T-helper 2 cell treated with Interferon-gamma antibody and Interleukin-4, amounts not matched to agents 100 ng/mL and 5 ng/mL, for 36 hours (primary cell): Measurements from ENCODE around the gene TMEM19. TPM values are rescaled to one million over a fixed set of nuclear protein-coding genes. Genes with fewer than 3 reads are reported as not detected.

Source experiments
- intact Hi-C: fragments of 100-400 bp; cut with micrococcal nuclease; formaldehyde crosslinking; loops from one replicate; pipeline ENCODE4 v1.15.1; 2023
- total RNA-seq: library from RNA; stranded (reverse); gene quantifications from 2 replicates; pipeline ENCODE4 v1.2.3, GENCODE V29; 2022

The TMEM19 gene
- total RNA-seq = 17.2 and 18.5 TPM in 2 replicates

DNA sequence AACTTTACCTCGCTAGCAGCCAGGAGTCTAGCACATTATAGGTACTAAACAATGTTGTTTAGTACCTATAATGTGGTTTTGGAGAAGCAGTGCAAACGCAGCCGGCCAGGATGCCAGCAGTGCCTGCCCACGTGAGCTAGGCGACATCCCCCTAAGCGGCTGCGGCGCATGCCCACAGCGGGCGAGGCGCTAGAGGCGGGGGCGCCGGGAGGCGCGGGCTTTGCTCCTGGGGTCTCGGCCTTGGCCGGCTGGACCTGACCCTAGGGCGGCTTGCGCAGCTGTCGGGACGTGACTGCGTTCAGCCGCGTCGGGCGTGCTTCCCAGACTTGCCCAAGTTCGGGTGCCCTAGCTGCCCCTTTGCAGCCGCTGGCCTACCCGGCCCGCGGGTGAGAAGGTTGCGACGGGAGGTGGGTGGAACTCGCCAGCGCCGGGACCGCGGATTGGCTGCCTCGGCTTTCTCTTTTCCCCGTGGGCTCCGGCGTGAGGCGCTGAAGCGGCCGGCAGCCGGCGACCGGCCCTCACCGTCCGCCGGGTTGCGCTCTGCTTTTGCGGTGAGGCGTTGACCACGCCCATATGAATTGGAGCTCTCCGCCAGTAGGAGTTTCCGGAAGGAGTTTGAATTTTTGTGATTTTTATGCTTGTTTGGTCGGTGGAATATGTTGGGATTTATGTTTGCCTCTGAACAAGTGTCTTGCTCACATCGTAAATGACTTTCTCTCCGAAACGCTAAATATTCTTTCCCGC lies at the start of gene TMEM19:
TSS of gene TMEM19 (plus strand) at position 169 of the 744 bp plus-strand sequence. CDS start 599 bp downstream, outside the sequence.
- intact Hi-C loops = loop anchor here (1.0 to 5.0 kb wide), 4 partner anchors 23 to 153 kb away; partner anchors contain the start of genes RAB21, TBC1D15 and ZFC3H1

DNA sequence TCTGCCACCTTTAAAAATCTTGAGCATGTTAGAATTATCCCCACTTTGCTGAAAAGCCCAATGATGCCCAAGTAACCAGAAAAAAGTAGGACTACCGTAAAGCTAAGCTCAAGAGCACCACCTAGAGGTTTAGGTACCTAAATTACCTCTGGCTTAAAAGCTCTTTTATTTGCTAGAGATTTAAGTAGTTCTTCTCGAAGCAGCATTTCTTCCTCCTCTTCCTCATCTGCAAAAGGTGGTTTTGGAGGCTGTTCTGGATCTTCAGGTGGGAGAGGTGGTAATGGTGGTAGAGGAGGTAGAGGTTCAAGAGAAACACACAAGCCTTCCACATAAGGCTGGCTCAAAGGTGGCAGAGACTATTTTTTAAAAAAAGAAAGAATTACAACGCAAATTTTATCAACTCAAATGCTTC lies 49.2 kb upstream of the TMEM19 start:
- intact Hi-C loops = loop anchor here (1.0 to 2.0 kb wide), 5 partner anchors 18 to 221 kb away; partner anchors contain the start of gene ZFC3H1

DNA sequence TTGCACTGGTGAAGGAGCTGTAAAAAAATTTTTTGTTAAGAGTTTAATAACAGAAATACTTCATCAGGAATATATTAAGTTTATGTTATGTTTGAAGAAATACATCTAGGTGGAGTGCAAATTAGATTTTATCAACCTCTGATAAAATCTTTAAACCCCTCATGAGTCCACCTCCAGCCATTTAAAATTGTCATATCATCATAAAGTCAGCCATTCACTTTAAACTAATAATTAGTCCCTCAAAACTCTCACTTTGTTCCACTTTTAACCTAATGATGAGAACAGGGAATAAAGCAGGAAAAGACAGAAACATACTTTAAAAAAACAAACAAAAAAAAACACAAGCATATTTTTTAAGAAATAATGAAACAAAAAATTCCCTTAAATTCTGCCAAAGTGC lies 47.4 kb upstream of the TMEM19 start:
- intact Hi-C loops = no loop called here

DNA sequence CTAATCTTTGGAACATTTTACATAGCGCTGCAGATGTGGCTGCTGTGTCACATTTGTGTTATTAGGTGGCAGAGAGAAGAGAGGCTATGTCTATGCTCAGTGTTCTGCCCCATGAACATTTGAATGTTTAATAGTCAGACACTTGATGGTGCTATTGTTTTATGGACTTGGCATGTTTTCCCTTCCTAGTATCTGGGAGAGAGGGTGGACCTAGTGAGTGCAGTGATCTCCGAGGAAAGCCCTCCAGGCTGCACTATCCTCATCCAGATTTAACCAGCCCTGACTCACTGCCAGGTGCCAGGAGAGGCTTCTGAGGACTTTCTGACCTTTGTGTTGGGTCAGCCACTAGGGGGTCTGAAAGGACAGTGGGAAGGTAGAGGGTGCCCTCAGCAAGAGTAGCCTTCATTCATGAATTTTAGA lies 46.5 kb upstream of the TMEM19 start:
- intact Hi-C loops = no loop called here

DNA sequence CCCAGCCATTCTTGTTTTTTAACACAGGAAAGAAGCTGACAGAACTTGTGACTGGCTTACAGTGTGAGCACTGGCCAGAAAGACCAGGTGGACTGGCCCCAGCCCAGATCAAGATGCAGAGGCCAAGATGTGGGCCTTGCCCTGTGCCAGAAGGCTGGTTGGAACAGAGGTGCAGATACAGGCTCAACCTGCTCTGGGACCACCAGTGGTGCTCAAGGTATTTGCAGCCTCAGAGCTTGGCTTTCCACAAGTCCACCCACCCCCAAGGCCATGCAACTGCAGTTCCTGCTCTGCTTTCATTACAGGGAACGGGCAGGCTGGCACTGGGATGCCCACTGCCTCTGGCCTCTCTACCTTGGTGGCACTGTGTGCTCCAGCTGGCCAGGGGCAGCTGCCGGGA lies 45.6 kb upstream of the TMEM19 start:
- intact Hi-C loops = no loop called here

DNA sequence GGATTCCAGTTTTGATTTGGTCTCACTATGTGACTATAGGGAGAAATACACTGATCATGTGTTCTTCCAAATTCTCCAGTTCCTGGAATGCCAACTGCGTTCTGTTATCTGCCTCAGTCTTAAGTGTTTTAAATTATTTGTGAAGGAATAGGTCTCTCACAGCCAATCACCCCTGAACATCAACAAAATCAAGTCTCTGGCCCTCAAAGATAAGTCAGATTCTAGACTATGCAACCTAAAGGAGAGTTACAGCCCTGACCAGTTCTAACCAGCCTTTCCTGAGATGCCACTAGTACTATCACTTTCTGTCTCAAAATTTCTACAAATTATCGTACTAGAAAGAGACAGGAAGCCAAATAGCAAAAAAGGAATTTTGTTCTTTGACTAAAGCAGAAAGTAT lies 44.5 kb upstream of the TMEM19 start:
- intact Hi-C loops = no loop called here

DNA sequence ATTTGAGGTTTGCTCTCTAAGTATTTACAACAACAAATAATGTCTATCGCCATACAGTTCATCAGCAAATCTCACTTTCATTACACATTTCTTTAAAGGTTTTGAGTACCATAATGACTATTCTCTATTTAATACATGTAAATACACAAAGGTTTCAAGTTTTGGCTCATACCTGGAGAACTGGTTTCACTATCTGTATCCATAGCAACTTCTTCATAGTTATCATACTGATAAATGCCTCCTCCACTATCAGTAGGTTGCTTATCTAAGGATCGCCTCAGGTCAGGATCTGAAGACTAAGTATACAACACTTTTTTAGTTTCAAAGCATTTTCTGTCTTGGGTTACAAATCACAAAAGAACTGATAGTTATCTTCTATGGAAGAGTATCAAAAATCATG lies 43.6 kb upstream of the TMEM19 start:
- intact Hi-C loops = no loop called here

DNA sequence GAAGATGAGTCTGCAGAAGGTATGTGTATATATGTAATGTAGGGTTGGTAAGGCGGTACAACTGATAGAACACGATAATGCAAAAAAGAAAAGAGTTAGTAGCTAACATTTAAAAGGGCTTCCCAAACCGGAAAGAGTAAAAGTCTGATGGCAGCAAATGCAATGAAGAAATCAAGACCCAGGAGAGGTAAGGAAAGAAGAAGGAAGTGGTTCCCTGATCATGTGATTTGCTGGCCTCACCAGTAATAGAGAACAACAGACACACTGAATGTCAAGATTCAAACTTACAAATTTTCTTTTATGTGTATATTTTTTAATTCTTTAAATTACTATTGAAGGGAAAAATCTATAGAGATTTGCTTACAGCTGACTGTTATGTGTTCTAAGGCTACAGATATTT lies 40.6 kb upstream of the TMEM19 start:
- intact Hi-C loops = loop anchor here (5.0 kb wide), 1 partner anchor 42 kb away; the partner anchor contains the start of gene TMEM19

DNA sequence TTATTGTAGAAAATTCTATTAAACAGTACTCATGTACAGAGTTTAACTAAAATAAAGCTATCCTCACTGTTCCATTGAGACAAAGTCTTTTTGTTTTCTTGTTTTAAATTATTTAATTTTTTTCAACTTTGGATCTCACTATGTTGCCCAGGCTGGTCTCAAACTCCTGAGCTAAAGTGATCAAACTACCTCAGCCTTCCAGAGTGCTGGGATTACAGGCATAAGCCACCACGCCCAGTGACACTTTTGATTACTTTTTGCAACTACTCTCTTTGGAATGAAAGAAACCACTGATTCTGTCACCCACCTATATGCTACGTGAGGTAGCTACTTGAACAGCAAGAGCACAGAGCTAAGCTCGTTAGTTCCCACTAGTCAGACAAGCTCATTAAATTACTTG lies 39.4 kb upstream of the TMEM19 start:
- intact Hi-C loops = loop anchor here (5.0 kb wide), 1 partner anchor 41 kb away; the partner anchor contains the start of gene TMEM19

DNA sequence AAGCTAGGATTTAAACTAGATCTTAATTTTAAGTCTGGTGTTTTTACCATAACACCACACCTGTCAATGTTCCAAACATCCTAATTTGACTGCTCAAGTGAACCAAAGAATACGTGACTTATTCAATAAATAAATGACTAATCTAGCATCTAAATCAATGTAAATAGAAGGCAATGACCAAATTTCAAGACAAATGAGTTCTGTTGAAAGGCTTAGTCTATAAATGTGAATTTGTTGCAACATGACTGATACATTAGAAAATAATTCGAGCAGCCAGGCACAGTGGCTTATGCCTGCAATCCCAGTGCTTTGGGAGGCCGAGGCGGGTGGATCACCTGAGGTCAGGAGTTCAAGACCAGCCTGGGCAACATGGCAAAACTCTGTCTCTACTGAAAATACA lies 37.3 kb upstream of the TMEM19 start:
- intact Hi-C loops = loop anchor here (5.0 kb wide), 1 partner anchor 39 kb away; the partner anchor contains the start of gene TMEM19

DNA sequence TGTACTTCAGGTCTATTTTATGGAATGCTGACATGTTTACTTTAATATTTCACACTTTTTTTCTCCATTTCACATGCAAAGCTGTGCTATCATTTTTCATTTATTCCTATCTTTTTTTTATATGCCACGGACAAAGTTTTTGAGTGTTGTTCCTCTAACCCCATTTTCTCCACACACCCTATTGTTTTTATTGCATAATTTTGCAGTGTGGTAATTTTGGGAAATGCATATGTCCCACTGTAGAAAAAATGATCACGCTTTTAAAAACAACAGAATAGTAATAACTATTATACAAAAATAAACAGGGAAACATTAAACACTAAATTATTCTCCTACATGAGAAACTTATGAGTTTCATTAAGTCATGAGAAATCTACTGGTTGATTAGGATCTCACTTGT lies 36.5 kb upstream of the TMEM19 start:
- intact Hi-C loops = loop anchor here (5.0 kb wide), 1 partner anchor 38 kb away; the partner anchor contains the start of gene TMEM19

DNA sequence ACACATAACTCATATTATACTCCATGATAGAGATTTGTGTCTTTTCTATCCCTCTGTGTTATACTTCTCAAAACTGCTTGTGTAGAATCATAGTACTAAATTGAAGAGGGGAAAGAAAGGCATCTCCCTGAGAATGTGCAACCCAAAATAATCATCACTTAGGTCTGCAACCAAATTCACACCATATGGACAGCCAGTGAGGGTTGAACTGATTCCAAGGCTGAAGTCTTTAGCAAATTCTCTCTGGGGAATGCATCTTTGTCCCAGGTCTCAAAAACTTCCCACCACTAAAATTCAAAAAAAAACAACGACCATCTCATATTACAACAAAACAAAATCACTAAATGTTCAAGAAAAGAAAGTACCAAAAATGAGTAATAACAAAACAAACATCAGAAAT lies 33.2 kb upstream of the TMEM19 start:
- intact Hi-C loops = no loop called here

DNA sequence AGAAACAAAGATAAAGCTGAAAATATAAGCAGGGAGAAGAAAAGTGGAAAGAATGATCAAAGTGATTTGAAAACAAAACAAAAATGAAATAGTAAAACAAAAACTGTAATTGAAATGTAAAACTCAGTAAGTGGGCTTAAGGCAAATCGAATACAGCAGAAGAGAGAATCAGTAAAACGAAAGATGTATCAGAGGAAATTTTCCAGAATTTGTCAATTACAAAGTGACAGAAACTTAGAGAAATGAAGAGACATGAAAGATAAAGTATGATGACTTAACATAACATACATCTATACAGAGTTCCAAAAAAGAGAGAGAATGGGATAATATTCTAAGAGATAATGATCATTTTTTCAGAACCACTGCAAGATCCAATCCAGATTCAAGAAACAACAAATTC lies 32.7 kb upstream of the TMEM19 start:
- intact Hi-C loops = no loop called here

DNA sequence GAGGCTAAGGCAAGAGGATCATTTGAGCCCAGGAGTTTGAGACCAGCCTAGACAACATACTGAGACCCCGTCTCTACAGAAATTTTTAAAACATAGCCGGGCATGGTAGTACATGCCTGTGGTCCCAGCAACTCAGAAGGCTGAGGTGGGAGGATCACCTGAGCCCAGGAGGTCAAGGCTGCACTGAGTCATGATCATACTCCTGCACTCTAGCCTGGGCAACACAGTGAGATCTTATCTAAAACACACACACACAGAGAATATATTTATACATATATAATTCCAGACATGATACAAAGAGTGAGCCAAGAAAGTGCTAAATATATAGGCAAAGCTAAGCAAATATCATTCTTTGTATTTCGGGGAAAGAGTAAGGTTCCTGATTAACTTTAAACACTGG lies 31.7 kb upstream of the TMEM19 start:
- intact Hi-C loops = loop anchor here (2.0 kb wide), 1 partner anchor 17 kb away; no protein-coding TSS in a partner anchor

DNA sequence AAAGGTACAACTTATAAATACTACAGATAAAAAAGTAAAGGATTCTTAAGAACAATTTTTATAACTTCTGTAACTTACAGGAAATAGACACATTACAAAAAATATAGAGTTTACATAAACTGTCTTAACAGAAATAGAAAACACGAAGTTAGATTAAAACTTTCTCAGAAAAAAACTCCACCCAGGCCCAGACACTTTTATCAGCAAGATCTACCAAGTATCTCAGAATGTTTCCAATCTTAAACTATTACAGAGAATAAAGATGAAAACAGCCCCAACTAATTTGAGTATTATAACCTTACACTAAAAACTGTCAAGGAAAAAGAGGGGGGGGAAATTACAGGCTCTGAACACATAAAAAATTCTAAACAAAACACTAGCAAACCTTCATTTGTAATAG lies 30.4 kb upstream of the TMEM19 start:
- intact Hi-C loops = loop anchor here (1.0 to 2.0 kb wide), 2 partner anchors 8 to 19 kb away; partner anchors contain the start of gene ZFC3H1

DNA sequence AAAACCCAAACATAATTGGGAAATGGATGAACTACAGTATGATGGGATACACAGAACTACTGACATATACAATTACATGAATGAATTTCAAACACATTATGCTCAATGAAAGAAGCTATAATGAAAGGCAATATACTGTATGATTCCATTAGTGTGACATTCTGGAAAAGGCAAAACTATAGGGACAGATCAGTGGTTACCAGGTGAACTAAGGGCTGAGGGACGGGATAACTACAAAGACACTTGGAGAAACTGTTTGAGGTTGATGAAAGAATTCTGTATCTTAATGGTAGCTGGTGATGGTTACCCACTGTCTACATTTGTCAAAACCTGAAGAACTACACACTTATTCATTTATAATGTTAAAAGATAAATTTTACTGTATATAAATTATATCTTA lies 30.0 kb upstream of the TMEM19 start:
- intact Hi-C loops = loop anchor here (1.0 to 2.0 kb wide), 2 partner anchors 7 to 19 kb away; partner anchors contain the start of gene ZFC3H1

DNA sequence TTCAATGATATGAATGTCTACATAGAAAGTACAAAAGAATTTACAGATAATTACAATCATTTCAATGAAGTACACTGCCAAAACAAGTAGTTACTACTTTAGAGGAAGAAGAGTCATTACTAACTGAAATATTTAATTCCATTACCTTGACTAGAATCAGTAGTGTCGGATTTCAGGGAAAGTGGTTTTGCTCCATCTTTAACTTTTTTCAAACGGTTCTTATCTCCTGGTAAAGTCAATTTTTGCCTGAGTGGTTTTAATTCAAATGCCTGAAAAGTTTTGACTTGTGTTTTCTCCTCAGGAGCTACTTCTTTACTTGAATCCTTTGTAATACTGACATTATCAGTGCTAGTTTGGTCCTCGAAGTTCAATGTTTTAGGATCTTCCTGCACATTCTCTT lies 29.1 kb upstream of the TMEM19 start:
- intact Hi-C loops = no loop called here

DNA sequence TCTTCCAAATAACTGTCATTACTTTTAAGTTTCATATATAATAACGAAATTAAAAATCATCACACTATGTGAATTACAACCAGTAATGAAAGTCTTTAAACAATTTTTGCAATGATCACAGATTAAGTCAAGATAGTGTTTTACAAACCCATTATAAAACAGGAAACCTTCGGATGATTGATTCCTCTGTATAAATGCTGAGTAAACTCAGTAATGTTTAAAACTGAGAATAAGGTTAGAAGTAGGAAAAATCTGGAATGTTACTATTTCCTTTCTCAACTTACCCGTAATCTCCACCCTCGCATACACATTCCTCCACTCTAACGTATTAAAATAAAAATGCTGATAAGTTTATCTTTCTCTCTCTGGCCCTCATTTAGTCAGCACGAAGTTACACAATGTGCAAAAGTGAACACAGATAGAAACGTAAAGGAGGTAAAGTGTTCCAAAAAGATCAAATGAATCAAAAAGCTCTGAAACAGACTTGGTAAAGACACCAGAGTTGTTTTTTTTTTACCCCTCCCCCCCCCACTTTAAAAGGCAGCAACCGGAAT lies 23.8 kb upstream of the TMEM19 start:
- intact Hi-C loops = loop anchor here (2.0 to 5.0 kb wide), 3 partner anchors 25 to 85 kb away; no protein-coding TSS in a partner anchor

DNA sequence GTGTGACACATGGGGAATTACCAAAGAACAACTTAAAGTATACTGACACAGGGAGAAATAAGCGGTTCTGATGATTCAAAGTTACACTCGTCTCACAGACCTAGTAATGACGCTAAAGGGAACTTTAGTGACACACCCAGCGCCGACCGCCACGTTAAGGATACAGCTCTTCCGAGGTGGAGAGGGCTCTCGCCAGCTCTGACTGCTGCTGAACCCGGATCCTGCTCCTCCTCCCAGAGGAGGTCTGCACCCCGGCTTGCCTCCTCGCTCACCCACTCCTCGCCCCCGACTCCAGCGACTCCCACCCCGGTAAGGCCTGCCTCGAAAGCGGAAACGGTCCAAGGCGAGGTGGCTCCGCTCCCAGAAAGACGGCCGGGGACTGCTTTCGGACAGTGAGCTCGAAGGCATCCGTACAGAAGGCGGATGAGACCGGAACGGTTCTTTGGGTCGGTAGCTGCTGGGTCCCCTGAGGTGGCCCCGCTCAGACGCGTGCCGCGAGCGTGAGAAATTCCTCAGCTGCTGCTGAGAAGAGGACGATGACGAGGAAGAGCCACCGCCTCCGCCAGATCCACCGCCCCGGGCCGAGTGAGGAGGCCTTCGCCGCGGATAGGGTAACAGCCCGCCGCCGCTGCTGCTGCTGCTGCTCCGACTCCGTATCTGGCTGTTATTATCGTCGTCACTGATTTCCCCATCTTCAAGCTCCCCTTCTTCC lies 22.9 kb upstream of the TMEM19 start:
- intact Hi-C loops = loop anchor here (1.0 to 5.0 kb wide), 7 partner anchors 8 to 176 kb away; partner anchors contain the start of genes RAB21, TBC1D15 and TMEM19

DNA sequence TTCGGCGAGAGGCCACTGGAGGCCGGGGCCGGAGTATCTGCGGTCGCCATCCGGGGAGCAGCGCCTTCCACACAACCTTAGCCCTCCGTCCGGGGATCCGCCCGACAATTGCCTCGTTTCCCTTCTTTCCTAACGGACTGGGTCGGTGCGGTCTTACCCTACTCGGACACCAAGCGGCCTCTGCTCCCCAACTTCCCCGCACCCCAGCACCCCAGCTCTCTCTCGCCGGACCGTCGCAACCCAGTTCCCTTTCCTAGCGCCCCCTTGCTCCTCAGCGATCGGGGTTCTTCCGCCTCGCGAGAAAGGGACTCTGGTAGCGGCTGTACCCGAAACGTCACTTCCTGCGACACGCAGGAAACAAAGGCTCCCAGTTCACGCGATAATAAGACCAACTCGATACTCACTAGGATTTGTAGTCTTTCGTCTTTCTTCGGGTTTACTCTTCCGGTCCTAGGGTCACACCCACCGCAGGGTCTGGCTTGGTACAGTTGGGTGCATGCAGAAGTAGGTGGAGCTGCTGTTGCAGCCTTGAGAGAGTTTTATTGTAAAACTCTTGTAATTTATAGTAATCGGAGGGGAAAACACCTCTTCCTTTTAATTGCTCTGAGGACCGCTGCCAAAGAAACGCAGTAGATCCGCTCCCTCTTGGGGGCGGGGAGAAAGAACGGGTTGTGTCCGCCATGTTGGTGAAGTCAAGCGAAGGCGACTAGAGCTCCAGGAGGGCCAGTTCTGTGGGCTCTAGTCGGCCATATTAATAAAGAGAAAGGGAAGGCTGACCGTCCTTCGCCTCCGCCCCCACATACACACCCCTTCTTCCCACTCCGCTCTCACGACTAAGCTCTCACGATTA lies 22.1 kb upstream of the TMEM19 start, which contains the start of the genes THAP2 and ZFC3H1:
TSS of gene THAP2 (plus strand) at position 741 of the 850 bp plus-strand sequence. CDS start 209 bp downstream, outside the sequence.
TSS of gene ZFC3H1 (minus strand) at position 288 of the 850 bp plus-strand sequence. CDS start at position 50, 238 bp downstream.
- intact Hi-C loops = loop anchor here (1.0 to 5.0 kb wide), 8 partner anchors 8 to 1420 kb away; partner anchors contain the start of genes CNOT2, RAB21, TBC1D15 and TMEM19
